GM19438 (cell line): ENCODE data around the gene SV2C.

Source experiments
- ATAC-seq: cut with Tn5 transposase; IDR thresholded peaks from one replicate; pipeline ENCODE4 v1.9.1; 2021; ENCODE audit warnings: low read depth; ENCODE audit not compliant: unreplicated experiment

The SV2C gene

GRCh38 chr5:76163111-76163628, 80.0 kb downstream of the SV2C start:
- no peak for ATAC-seq

GRCh38 chr5:76165029-76165428, 81.8 kb downstream of the SV2C start:
- ATAC-seq, result no peak

DNA sequence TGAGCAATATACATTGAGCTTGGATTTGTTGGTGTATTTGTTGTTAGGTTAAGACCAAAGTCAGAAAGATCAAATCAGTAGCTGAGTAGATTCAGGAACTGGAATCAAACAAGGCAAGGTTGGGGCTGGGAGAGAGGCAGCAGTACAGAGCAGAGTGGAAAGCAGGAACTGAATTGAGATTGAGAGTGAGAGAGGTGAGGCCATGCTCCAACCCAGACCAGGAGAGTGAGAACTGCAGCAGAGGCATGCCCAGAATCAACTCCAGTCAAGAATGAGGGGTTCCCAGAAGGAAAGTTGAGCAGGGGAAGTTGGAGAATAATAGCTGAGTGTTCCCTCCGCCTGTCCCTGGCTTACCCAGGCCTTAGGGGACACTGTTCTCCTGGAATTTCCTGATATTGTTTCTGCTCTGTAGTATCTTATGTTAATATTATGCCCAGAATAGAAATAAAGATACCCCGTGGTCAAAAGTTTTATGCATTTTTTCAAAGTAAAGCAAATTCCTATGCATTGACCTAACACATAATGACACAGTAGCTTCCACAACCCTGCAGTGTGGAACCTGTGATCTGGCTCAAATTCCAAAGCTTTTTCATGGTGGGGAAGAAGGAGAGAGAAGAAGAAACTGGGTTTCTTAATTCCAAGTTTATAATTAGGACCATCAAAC, 82.7 kb downstream of the SV2C start:
- ATAC-seq, result no peak

- no peak for ATAC-seq
Measured at GRCh38 chr5:76166886-76167576, 83.8 kb downstream of the SV2C start.

GRCh38 chr5:76169146-76169905, 86.1 kb downstream of the SV2C start:
- no peak for ATAC-seq

GRCh38 chr5:76174101-76174500, 90.9 kb downstream of the SV2C start:
- no peak for ATAC-seq

- no peak for ATAC-seq
Measured at GRCh38 chr5:76175051-76175666, 92.0 kb downstream of the SV2C start.

GRCh38 chr5:76175821-76176403, 92.7 kb downstream of the SV2C start:
- peak; percentile 86 for ATAC-seq

- no peak for ATAC-seq
Measured at GRCh38 chr5:76177978-76178377, 94.8 kb downstream of the SV2C start.

- ATAC-seq, result no peak
Measured at GRCh38 chr5:76178913-76179312, 95.7 kb downstream of the SV2C start.

GRCh38 chr5:76180814-76181805, 97.9 kb downstream of the SV2C start:
- ATAC-seq, result peak; percentile 65

- ATAC-seq, result no peak
Measured at GRCh38 chr5:76187386-76187785, 104.2 kb downstream of the SV2C start.

DNA sequence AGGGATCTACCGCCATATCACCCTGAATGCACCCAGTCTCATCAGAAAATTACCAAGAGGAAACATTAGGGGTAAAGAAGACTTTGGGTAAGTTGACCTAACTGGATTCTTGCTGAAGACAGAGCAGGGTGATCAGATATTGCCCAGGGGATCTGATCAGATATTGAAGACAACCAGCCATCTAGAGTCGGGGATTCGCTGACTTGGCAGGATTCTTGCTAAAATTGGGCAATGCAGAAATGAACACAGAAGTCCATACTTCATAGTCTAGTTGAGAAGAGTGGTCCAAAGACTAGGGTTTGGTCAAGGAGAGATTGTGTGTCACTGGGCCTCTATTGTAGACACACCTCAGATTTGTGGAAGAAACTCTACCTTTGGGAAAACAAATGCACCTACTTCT, 107.2 kb downstream of the SV2C start:
- no peak for ATAC-seq

GRCh38 chr5:76192837-76193236, 109.7 kb downstream of the SV2C start:
- no peak for ATAC-seq

DNA sequence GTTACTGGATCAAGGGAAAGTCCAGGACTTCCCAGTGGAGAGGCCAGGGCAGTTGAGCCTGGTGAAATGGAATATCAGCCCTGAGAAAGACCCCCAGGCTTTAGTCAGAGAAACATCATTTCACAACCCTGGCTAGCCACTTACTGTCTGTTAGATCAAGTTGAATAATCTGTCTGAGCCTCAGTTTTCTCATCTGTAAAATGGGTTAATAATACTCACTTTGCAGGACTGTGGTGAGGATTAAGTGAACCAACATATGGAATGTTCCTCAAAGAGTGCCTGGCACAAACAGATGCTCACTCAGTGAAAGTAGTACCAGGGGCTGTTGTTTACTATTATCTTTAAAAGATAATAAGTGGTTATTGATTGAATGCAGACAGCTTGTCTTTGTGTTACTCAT, 110.5 kb downstream of the SV2C start:
- no peak for ATAC-seq

GRCh38 chr5:76194340-76194739, 111.2 kb downstream of the SV2C start:
- ATAC-seq, result no peak

GRCh38 chr5:76196457-76196856, 113.3 kb downstream of the SV2C start:
- ATAC-seq, result no peak

GRCh38 chr5:76196886-76197489, 113.8 kb downstream of the SV2C start:
- ATAC-seq, result no peak

GRCh38 chr5:76197726-76198125, 114.5 kb downstream of the SV2C start:
- no peak for ATAC-seq
